Activated naive CD4-positive, alpha-beta T cell treated with anti-CD3 and anti-CD28 coated beads for 36 hours (primary cell): ENCODE data around the gene RRP8. TPM values are rescaled to one million over a fixed set of nuclear protein-coding genes. Genes with fewer than 3 reads are reported as not detected.

Experiments used
- CTCF ChIA-PET: fragments of 350-600 bp; sonication (Branson Sonifier 250); formaldehyde crosslinking; loops from one replicate; lab custom pipeline; 2021; ENCODE audit warnings: antibody characterized with exemption; lab: Charles Lee
- DNase-seq: peaks from one replicate; pipeline ENCODE4 v3.0.0-alpha.2; 2020
- H3K27ac Mint-ChIP-seq: one replicate; pipeline ENCODE4 v1.8.0; 2021; ENCODE audit warnings: mild to moderate bottlenecking, mixed read lengths
- H3K27me3 Mint-ChIP-seq: one replicate; pipeline ENCODE4 v1.8.0; 2021; ENCODE audit warnings: low read depth, mixed read lengths
- H3K36me3 Mint-ChIP-seq: one replicate; pipeline ENCODE4 v1.8.0; 2021; ENCODE audit warnings: low read depth, mixed read lengths
- H3K4me1 Mint-ChIP-seq: one replicate; pipeline ENCODE4 v1.8.0; 2021; ENCODE audit warnings: low read depth, mixed read lengths
- H3K4me3 Mint-ChIP-seq: one replicate; pipeline ENCODE4 v1.8.0; 2021; ENCODE audit warnings: mild to moderate bottlenecking, moderate library complexity, mixed read lengths
- H3K9me3 Mint-ChIP-seq: one replicate; pipeline ENCODE4 v1.8.0; 2021; ENCODE audit warnings: mixed read lengths
- intact Hi-C: fragments of 100-400 bp; cut with micrococcal nuclease; formaldehyde crosslinking; loops from one replicate; pipeline ENCODE4 v1.15.1; 2023
- total RNA-seq, 2 experiments: library from RNA; stranded (reverse); gene quantifications; one replicate each; pipeline ENCODE4 v1.2.3, GENCODE V29; 2021

The RRP8 gene
- total RNA-seq, 2 experiments from 2014 or later: 31.9 to 33.5 TPM

DNA sequence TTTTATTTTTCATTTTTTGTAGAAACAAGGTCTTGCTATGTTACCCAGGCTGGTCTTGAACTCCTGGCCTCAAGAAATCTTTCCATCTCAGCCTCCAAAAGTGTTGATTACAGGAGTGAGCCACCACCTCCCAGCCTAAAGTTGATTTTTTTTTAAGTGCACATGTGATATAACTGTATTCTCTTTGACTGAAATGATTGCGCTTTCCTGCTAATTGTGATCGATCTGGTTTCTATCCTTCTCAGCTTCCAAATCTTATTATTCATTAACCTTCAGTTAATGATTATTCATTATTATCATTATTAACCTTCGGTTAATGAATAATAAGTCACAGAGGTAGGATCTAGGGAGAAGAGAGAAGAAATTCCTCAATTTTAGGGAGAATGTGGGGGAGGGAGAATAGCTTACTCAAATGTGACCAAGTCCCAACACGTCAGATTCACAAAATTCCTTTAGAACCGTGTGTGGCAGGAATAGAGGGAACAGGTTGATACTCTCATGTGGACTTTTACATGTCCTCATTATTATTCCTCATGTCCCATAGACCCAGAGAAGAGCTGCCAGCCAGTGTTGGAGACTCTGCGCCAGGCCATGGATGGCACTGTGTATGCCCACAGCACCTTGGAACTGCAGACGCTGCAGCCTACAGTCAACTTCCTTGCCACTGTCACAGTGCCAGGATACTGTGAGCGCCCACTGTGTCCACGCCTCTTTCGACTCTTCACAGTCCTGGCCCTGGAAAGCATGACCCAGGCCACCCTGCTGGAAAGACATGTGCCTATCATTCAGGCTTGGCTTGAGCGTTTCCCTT is 47.1 kb downstream of the RRP8 start:
- Mint-ChIP-seq H3K4me3 (no peak overlapping the region), H3K27me3 (no peaks in the 10 kb centered on the region), H3K27ac (no peak overlapping the region), H3K9me3 (no peaks in the 10 kb centered on the region), H3K4me1 (no peaks in the 10 kb centered on the region), H3K36me3 (no peaks in the 10 kb centered on the region)
- intact Hi-C loops: no loop called here
- DNase-seq: no peak
- CTCF ChIA-PET: interaction anchor here (0.6 to 0.9 kb wide), 3 partner anchors 56 to 1085 kb away, joined by 3 read pairs; partner anchors contain the start of gene MRPL17

DNA sequence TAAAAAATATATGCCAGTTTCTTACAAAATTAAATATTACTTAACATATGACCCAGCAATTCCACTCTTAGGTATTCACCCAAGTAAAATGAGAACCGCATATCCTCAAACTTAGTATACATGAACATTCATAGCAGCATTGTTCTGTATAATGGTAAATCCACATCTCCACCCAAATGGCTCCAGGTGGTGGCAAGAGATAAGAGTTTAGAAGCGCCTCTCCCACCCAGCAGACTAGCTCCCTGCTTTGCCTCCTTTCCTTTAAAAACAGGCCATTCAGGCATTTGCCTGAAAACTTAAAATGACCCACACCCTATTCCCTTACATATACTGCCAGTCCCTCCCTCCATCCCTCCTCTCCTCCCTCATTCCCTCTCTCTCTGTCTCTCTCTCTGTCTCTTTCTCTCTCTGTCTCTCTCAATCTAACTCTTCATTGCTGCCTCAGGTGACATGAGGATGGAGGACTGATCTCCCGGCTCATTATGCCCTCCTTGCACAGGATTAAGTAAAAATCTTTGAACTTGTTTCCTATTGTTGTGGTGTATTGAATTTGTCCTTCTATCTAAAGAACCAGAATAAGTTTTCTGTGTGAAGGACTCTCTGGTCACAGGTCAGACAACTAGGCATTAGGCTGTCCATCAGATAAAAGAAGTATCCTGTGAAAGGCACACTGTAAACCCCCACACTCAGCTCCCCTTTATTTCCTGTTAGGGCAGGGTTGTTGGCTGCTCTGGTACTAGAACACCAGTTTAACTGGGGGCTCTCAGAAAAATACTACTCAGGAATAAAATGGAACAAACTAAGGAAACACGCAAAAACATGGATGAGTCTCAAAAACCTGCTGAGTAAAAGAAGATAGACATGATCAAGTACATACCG is 48.3 kb downstream of the RRP8 start:
- Mint-ChIP-seq H3K27ac (no peak overlapping the region), H3K4me1 (no peaks in the 10 kb centered on the region), H3K4me3 (no peak overlapping the region), H3K36me3 (no peaks in the 10 kb centered on the region), H3K9me3 (no peaks in the 10 kb centered on the region), H3K27me3 (no peaks in the 10 kb centered on the region)
- no peak for DNase-seq
- CTCF ChIA-PET: interaction anchor here (0.6 to 0.9 kb wide), 2 partner anchors 128 to 1083 kb away, joined by 3 read pairs; partner anchors contain the start of gene MRPL17
- intact Hi-C loops: no loop called here

DNA sequence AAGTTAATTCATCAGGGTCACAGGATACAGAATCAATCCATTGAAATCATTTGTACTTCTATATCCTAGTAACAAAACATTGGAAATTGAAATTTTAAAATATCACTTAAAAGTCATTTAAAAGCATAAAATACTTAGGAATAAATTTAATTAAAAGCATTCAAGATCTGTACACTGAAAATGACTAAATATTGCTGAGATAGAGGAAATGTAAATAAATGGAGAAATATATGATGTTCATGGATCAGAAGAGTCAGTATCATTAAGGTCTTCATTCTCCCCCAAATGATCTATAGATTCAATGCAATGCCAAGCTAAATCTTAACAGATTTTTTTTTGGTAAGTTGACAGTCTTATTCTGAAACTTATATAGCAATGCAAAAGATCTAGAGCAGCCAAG is 49.8 kb downstream of the RRP8 start:
- Mint-ChIP-seq H3K27me3 (no peaks in the 10 kb centered on the region), H3K9me3 (no peaks in the 10 kb centered on the region), H3K4me3 (no peak overlapping the region), H3K4me1 (no peaks in the 10 kb centered on the region), H3K36me3 (no peaks in the 10 kb centered on the region), H3K27ac (no peak overlapping the region)
- intact Hi-C loops: no loop called here
- no peak for DNase-seq
- CTCF ChIA-PET: interaction anchor here (1.0 kb wide), 1 partner anchor 23 kb away, joined by 4 read pairs; no protein-coding TSS in a partner anchor

DNA sequence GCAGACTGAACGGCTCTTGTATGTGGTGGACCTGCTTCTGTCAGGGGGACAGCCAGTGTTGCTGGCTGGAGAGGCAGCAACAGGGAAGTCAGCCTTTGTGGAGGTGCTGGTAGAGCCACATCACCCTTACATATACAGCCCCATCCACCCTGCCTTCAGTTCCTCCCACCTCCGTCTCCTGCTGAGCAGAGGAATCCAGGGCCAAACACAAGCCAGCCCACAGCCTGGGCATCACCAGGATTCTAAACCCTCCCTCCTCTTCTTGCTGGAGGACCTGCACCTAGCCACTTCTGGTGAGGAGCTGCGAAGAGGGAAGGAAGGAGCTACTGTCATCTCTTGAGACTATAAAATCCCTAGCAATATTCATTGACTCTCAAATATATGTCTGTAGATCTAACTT is 54.8 kb downstream of the RRP8 start:
- Mint-ChIP-seq H3K36me3 (peaks cover 11% of the 10 kb centered on the region), H3K27ac (no peak overlapping the region), H3K27me3 (no peaks in the 10 kb centered on the region), H3K4me3 (no peak overlapping the region), H3K4me1 (no peaks in the 10 kb centered on the region), H3K9me3 (no peaks in the 10 kb centered on the region)
- no peak for DNase-seq
- intact Hi-C loops: no loop called here
- CTCF ChIA-PET: interaction anchor here (0.7 kb wide), 1 partner anchor 18 kb away, joined by 3 read pairs; no protein-coding TSS in a partner anchor

DNA sequence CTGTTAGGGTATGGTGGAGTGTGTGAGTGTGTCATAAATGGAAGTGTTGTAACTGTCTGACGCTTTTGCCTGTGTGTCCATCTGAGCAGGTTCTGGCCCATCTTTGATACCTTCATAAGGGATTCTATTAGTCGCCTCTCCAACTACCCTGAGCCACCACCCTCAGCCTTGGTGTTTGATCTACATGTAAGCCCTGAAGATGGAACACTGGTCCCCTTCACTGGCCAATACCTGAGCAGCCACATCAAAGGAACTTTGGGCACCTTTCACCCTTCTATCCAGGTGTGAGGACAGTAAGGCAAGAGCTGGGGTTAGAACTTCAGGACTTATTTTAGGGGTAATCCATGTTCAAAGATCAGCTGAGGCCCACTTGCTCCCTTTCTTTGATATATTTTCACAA is 55.3 kb downstream of the RRP8 start:
- no peak for DNase-seq
- intact Hi-C loops: no loop called here
- H3K4me3 Mint-ChIP-seq: no peak overlapping the region
- CTCF ChIA-PET: no interaction called here
- H3K36me3 Mint-ChIP-seq: peaks cover 11% of the 10 kb centered on the region
- H3K9me3 Mint-ChIP-seq: no peaks in the 10 kb centered on the region
- H3K27ac Mint-ChIP-seq: no peak overlapping the region
- no peaks in the 10 kb centered on the region for H3K4me1 Mint-ChIP-seq
- no peaks in the 10 kb centered on the region for H3K27me3 Mint-ChIP-seq

DNA sequence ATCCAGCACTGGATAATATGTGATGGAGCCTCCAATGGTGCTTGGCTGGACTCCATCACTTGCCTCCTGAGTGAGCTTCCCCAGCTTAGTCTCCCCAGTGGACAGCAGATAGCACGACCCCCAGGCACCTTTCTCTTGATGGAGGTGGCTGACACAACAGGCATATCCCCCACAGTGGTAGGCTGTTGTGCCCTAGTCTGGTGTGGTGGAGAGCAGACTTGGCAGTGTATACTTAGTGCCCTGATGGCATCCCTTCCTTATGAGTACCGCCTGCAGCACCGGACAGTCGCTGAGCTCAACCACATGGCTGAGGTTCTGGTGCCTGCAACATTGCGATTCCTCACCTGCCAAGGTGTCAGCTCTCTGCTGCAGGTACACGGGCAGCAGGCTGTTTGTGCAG is 56.2 kb downstream of the RRP8 start:
- H3K9me3 Mint-ChIP-seq: no peaks in the 10 kb centered on the region
- intact Hi-C loops: no loop called here
- CTCF ChIA-PET: no interaction called here
- H3K27me3 Mint-ChIP-seq: no peaks in the 10 kb centered on the region
- no peak overlapping the region for H3K4me3 Mint-ChIP-seq
- no peak for DNase-seq
- H3K27ac Mint-ChIP-seq: no peak overlapping the region
- peaks cover 11% of the 10 kb centered on the region for H3K36me3 Mint-ChIP-seq
- no peaks in the 10 kb centered on the region for H3K4me1 Mint-ChIP-seq

DNA sequence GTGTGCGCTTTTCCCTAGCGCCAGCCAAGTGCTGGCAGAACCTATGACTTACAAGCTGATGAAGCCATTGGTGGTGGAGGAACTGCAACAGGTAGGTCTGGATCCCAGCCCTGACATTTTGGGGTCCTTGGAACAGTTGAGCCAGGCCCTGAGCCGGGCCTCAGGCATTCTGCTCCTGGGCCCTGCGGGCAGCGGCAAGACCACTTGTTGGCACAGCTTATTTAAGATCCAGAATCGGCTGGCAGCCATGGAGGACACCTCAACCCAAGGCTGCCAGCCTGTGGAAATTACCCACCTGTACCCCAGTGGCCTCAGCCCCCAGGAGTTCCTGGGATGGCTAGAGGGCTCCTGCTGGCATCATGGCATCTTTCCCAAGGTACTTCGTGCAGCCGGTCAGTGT is 56.7 kb downstream of the RRP8 start:
- CTCF ChIA-PET: interaction anchor here (1.1 kb wide), 1 partner anchor 136 kb away, joined by 3 read pairs; the partner anchor contains the start of gene MRPL17
- no peaks in the 10 kb centered on the region for H3K9me3 Mint-ChIP-seq
- no peaks in the 10 kb centered on the region for H3K4me1 Mint-ChIP-seq
- no peak overlapping the region for H3K4me3 Mint-ChIP-seq
- DNase-seq: no peak
- peaks cover 11% of the 10 kb centered on the region for H3K36me3 Mint-ChIP-seq
- intact Hi-C loops: no loop called here
- no peaks in the 10 kb centered on the region for H3K27me3 Mint-ChIP-seq
- H3K27ac Mint-ChIP-seq: no peak overlapping the region

DNA sequence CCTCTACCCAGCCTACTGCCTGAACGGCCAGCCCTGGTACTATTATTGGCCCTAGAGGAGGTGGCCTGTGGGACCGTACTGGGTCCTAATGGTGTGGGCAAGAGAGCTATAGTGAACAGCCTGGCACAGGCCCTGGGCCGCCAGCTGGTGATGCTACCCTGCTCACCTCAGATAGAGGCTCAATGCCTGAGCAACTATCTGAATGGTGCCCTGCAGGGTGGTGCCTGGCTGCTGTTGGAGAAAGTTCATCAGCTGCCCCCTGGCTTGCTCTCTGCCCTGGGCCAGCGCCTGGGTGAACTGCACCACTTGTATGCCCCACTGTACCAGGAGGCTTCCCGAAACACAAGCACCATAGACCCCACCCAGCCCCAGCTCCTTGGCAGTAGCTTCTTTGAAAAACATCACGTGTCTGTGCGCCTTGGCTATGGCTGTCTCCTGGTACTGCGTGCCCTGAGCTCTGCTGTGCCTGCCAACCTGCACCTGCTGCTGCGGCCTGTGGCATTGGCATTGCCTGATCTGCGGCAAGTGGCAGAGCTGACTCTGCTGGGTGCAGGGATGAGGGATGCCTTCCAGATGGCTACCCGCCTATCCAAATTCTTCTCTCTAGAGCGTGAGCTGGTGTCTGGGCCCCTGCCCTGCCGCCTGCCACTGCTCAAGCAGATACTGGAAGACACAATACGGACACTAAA is 57.4 kb downstream of the RRP8 start:
- no peak overlapping the region for H3K27ac Mint-ChIP-seq
- DNase-seq: no peak

More for the DNA sequence above, 57.4 kb downstream of the RRP8 start:
- Mint-ChIP-seq H3K4me1 (no peaks in the 10 kb centered on the region), H3K36me3 (peaks cover 11% of the 10 kb centered on the region), H3K27me3 (no peaks in the 10 kb centered on the region), H3K4me3 (no peak overlapping the region), H3K9me3 (no peaks in the 10 kb centered on the region)
- CTCF ChIA-PET: interaction anchor here (0.5 to 1.1 kb wide), 3 partner anchors 41 to 167 kb away, joined by 3 to 4 read pairs (median 3); partner anchors contain the start of gene MRPL17
- intact Hi-C loops: no loop called here

Other genes starting within 250 kb of the RRP8 start
- gene SMPD1, start 213.1 kb downstream of the RRP8 start, total RNA-seq: 10 to 100 TPM; 24.5 to 27.5 TPM
- gene APBB1, start 184.5 kb downstream of the RRP8 start, total RNA-seq: 10 to 100 TPM; 44.5 to 45.1 TPM
- under 1 TPM in 1 of 2 experiments, not detected in 1; 0.64 TPM for gene HPX, start 162.6 kb downstream of the RRP8 start, total RNA-seq
- gene TRIM3, start 129.7 kb downstream of the RRP8 start, total RNA-seq: 1 to 10 TPM; 7.7 to 9.4 TPM
- gene ARFIP2, start 122.3 kb downstream of the RRP8 start, total RNA-seq: 10 to 100 TPM; 33.5 to 37.9 TPM
- gene TIMM10B, start 122.1 kb downstream of the RRP8 start, total RNA-seq: 10 to 100 TPM; 35.1 to 41.7 TPM
- gene DNHD1, start 106.3 kb downstream of the RRP8 start, total RNA-seq: 10 to 100 TPM; 18.2 to 19.3 TPM
- 10 to 100 TPM; 65.2 to 65.7 TPM for gene ILK, start 158 bp upstream of the RRP8 start, total RNA-seq
- 100 to 1,000 TPM; 151 to 156 TPM for gene TAF10, start 8.6 kb upstream of the RRP8 start, total RNA-seq
- gene TPP1, start 15.8 kb upstream of the RRP8 start, total RNA-seq: 10 to 100 TPM; 25.7 to 28.5 TPM
- gene DCHS1, start 52.2 kb upstream of the RRP8 start, total RNA-seq: under 1 TPM; 0.79 to 0.88 TPM
- 100 to 1,000 TPM in 1 of 2 experiments, 10 to 100 TPM in 1; 99.7 to 102 TPM for gene MRPL17, start 79.7 kb upstream of the RRP8 start, total RNA-seq
- under 1 TPM in 1 of 2 experiments, not detected in 1; 0.05 TPM for gene OR2AG2, start 168.4 kb upstream of the RRP8 start, total RNA-seq
- gene OR2AG1, start 179.4 kb upstream of the RRP8 start, total RNA-seq: not detected
- gene OR6A2, start 196.1 kb upstream of the RRP8 start, total RNA-seq: under 1 TPM in 1 of 2 experiments, not detected in 1; 0.05 TPM
- not detected for gene OR10A5, start 242.1 kb upstream of the RRP8 start, total RNA-seq